ENCODE measurements around the gene TOX2.

DNA sequence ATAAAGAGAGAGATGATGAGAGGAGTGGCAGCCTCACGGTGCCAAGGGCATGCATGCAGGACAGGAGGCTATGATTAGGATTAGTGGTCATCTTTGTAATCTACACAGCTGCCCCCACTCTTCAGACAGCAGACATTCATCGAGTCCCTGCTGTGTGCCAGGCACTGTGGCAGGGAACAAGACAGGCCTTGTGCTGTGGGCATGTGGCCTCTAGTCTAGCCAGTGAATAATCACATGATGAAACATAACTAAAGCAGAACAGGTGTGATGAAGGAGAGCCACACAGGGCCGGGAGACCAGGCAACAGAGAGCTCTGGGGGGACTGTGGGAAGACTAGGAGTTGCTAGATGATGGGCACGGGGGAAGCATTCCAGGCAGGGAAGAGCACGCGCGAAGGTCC, 22.2 kb downstream of the TOX2 start:
- TF ChIP-seq GATA2 (IDR thresholded peaks at IDR 0.05; ENCODE audit: low read depth, low read length) (no peak), GATA3 (IDR thresholded peaks at IDR 0.05; ENCODE audit: low read depth, low read length) (no peak)
